SU-DHL-6 (cell line): ENCODE data around the gene LRRC8E.

Source experiments
- CTCF ChIP-seq: fragments of 200-600 bp; sonication (generic); IDR thresholded peaks from one replicate; pipeline ENCODE4 v1.5.1; 2017; ENCODE audit warnings: antibody characterized with exemption, mild to moderate bottlenecking, low read length, moderate library complexity; ENCODE audit not compliant: insufficient read depth, poor library complexity, severe bottlenecking
- EZH2phosphoT487 ChIP-seq: fragments of 200-600 bp; sonication (generic), shearing (Covaris generic); conservative IDR thresholded peaks from 2 replicates; pipeline ENCODE4 v1.6.1; 2018; ENCODE audit warnings: mild to moderate bottlenecking, antibody characterized with exemption, low read length, moderate library complexity, mixed read lengths

GRCh38 chr19:7858109-7858770 lies 30.1 kb upstream of the LRRC8E start:
- TF ChIP-seq CTCF (no peak), EZH2phosphoT487 (no peak)
